Endometrium (tissue), 2 donors: ENCODE results near the gene CETP.
"Not testable (repeated sequence)": the region's sequence is repeated elsewhere in the genome, so short reads cannot be mapped to it uniquely, and the experiment has no call there.

Experiments
- FAIRE-seq: peaks from 2 replicates; lab custom pipeline; 2012; peaks lifted over from hg19 to GRCh38; lab: Jason Lieb, UNC
- donor health status: control.
- donor health status: control.

The CETP gene

DNA sequence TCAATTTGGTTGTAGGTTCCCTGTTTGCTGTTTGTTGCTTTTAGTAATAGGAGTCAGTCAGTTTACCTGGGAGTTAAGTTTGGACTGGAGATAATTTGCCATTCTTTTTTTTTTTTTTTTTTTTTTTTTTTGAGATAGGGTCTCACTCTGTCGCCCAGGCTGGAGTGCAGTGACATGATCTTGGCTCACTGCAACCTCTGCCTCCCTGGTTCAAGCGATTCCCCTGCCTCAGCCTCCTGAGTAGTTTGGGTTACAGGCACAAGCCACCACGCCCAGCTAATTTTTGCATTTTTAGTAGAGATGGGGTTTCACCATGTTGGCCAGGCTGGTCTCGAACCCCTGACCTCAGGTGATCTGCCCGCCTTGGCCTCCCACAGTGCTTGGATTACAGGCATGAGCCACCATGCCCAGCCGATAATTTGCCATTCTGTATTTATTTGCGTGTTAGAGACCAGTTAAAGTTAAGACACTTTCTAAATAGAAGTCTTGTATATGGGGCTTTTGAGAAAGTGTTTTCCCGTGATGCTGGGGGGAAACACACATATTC, 27.1 kb upstream of the CETP start:
- FAIRE-seq: not testable (repeated sequence)

DNA sequence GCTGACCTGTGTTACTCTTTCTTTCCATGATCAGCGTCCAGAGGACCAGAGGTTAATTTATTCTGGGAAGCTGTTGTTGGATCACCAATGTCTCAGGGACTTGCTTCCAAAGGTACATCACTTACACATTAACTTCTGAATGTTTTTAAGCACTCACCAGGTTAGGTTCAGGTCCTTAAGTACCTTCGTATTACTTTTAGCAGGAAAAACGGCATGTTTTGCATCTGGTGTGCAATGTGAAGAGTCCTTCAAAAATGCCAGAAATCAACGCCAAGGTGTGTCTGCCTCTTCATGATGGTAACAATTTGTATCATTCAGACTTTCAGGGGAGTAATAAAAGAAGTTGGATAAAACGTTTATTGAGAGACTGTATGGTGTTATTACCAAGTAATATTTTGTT, 26.5 kb upstream of the CETP start:
- FAIRE-seq: no peak

DNA sequence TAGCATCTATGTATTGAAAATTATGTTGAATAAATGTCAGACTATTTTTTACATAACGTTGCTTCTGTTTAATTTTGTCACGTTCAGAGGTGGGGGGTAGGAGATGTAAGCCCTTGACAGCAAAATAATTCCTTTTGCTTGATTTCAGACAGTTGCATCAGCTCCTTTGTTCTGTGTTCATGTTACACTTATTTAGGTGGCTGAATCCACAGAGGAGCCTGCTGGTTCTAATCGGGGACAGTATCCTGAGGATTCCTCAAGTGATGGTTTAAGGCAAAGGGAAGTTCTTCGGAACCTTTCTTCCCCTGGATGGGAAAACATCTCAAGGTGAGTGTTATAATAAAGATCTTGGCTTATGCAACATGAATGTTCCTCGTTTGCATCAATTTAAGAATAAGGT, 25.3 kb upstream of the CETP start:
- FAIRE-seq: no peak

DNA sequence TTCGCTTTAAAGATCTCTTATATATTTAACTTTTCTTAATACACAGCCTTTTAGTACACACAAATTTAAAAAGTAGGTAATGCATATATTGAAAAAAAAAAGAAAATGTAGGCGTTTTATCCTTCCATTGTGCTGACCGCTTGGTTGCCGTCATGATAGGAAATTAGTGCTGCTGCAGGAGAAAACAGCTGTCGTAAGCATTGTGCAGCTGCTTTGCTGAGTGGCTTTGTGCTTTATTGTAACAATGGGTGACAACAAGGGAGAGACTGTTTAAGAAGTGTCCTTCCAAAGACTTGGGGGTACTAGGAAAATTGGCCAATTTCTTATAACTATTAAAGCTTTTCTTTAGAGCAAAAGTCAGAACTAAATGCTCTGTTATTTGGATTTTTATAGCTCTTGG, 24.8 kb upstream of the CETP start:
- no peak for FAIRE-seq

DNA sequence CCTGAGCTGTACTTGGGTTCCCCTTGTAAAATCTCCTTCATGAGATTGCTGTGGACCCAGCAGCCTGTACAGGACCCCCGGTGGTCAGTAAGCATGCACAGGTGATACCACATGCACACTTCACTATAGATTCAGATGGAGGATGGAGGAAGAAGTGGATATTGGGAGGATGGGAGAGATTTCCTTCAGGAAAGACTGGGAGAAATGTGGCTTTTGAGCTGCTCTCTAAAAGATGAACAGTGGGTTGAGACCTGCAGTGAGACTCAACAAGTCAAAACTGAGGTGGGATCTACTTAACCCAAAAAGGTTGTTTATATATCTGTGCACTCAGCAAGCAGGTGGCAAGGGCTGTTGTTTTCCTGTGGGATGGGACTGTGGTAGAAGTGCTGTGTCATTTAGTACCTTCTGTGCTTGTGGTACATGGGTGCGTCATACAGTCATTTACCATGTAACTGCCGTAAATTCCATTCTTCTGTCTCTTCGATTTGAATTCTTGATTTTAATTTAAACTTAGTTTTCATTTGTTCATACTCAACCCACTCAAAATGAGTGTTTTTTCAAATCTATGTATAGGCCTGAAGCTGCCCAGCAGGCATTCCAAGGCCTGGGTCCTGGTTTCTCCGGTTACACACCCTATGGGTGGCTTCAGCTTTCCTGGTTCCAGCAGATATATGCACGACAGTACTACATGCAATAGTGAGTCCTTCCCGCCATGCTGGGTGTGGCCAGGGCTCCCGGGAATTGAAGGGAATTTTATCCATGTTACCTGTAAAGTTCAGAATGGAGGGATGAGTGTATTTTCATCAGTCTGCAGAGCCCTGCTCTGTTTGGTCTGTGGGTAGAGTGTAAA, 22.9 kb upstream of the CETP start:
- no peak for FAIRE-seq

DNA sequence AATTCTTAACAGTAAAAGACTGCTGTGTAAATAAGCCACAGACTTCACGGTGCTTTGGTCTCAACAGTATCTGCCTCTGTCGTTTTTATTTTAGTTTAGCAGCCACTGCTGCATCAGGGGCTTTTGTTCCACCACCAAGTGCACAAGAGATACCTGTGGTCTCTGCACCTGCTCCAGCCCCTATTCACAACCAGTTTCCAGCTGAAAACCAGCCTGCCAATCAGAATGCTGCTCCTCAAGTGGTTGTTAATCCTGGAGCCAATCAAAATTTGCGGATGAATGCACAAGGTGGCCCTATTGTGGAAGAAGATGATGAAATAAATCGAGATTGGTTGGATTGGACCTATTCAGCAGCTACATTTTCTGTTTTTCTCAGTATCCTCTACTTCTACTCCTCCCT, 21.9 kb upstream of the CETP start:
- FAIRE-seq: no peak

DNA sequence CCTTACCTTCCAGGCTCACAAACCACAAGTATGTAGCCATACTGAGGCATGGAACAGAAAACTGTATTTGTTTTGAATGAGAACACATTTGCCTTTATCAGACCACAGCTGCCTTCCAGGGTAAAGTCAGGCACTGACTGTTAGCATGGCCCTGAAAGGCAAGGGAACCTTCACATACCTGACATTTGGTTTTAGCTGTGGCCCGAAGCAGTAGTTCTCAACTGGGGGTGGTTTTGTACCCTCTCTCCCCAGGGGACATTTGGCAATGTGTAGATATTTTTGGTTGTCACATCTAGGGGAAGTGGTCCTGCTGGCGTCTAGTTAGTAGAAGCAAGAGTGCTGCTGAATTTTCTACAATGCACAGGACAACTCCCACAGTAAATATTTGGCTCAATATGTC, 20.7 kb upstream of the CETP start:
- FAIRE-seq: no peak

DNA sequence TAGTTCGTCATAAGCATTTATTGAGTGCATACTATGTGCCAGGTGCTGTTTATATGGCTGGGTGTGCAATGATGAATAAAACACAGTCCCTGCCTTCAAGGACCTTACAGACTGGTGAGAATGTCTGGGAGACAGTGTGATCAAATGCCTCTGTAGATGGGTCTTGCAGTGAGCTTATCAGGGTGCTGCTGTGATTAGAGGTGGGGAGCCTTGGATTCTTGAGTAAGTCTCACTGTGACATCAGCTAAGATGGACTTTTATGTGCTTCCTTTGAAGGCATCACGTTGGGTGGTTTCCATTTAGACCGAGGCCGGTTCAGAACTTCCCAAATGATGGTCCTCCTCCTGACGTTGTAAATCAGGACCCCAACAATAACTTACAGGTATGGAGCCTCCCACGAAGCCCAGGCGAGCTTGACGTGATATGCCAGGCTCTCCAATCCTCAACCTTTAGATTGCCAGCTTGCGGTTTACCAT, 19.9 kb upstream of the CETP start:
- FAIRE-seq: no peak

DNA sequence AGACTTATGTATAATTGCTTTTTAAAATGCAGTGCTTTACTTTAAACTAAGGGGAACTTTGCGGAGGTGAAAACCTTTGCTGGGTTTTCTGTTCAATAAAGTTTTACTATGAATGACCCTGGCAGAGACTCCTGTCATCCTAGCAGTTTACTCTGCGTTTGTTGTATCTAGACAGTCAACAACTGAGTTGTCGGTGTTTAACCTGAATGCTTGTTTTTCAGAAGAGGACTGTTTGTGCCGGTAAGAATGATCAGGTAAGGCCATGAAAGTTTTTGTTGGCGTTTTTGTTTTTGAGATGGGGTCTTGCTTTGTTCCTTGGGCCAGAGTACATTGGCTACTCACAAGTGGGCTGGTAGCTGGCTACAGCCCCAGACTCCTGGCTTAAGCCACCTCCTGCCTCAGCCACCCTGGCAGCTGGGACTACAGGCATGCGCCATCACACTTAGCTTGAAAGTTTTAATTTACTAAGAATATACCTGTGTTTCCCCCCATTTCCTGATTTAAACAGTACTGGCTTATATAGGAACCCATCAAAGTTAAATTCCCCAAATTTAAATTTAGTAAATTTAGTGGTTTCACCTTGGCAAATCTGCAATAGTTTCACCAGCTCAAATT, 17.9 kb upstream of the CETP start:
- FAIRE-seq: no peak

DNA sequence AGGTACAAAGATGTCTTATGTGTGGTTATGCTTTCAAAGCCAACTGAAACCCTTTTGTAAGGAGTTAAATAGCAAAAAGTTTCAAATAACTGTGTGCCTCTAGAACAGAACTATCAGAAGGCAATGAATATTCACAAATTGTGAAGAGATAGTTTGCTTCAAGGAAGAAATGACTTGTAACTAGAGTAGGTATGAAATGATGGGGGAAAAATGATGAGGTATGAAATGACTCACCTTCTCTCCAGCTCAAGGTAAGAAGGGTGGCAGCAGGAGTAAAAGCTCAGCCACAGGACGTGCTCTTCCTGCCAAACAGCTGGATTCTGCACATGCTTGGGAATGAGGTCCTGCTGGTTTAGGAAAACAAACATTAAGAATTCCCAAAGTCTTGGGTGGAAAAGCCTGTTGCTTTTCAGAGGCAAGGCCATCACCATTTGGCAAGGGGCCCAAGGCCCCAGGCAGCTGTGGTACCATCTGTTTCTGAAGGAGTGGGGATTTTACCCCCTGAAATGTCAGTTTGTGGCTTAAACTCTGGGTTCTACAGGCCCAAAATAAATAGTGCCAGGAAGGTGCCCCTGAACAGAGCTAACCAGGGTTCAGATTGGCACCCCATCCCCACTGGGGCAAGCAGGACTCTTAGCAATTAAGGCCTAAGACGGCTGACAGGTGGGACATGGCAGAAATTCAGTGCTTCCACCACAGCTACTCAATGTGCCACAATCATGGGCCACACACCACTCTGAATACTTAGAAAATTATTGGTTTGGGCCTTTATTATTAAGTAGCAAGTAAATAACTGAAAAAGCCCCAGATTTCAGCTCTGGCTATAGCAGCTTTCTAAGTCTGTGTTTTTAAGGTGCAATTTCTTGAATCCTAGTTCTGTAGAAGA, 16.6 kb upstream of the CETP start:
- no peak for FAIRE-seq

DNA sequence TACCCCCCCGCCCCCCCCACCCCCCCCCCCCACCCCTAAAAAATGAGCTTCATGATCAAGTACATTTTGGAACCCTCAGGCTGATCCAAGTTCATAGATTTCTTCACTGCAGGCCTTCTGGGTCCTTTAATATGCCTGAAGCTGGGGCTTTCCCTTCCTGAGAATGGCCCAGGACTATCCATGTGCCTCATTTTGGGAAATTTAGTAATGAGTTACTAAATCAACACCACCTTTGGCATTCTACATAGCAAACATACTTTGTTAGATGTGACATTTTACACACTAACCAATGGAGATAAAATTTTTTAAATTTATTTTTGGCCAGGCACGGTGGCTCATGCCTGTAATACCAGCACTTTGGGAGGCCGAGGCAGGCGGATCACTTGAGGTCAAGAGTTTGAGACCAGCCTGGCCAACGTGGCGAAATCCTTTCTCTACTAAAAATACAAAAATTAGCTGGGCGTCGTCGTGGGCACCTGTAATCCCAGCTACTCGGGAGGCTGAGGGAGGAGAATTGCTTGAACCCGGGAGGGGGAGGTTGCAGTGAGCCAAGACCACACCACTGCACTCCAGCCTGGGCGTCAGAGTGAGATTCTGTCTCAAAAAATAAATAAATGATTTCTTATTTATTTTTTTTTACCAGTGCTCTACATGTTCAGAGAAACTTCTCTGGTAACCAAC, 15.8 kb upstream of the CETP start:
- FAIRE-seq: no peak

DNA sequence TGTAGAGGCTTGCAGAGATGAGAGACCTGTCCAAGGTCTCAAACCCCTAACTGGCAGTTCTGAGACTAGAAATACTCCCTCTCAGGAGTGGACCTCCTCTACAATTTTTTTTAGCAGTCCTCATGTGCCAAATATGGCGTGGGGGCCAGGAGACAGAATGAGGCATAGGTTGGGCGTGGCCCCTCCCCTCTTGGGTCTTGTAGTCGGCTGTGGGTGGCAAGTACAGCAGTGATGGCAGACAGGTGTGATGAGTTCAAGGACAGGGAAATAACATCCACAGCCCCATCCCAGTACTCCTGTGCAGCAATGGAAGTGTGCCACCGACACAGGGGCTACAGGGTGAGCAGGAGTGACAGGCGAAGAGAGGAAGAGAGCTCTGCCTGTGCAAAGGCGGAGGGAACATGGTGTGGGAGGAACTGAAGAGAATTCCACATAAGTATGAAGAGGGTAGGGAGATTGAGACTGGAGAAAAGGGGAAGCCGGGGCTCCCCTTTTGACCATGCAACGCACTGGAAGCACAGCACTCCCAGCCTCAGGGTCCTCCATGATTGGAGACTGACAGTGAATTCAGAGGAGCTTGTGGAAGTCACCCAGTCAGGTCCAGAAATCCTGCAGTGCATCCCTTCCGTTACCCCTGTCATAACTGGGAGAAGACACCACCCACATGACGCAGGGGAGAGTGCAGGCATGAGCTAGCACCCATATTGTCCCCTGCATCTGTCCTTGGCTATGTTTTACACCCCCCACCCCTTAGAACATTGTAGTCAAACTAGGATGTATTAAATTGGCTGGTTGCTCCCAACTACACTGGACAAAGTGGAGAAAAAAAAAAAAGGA, 14.8 kb upstream of the CETP start:
- no peak for FAIRE-seq

DNA sequence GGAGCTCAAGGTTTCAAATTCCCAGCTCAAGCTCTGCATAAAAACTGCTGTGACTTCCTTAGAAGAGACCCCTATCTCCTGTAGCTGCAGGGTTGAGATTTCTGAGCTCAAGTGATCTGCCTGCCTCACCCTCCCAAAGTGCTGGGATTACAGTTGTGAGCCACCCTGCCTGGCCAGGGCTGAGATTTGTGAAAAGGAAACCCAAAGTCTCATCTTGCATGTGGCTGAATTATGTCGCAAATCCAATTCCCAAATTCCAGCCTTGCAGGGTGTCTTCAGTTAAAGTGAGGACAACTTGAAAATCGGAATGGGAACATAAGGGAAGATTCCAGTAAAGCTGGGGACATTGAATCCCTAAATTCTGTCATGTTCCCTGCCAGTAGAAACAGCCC, 14.2 kb upstream of the CETP start:
- FAIRE-seq: no peak

DNA sequence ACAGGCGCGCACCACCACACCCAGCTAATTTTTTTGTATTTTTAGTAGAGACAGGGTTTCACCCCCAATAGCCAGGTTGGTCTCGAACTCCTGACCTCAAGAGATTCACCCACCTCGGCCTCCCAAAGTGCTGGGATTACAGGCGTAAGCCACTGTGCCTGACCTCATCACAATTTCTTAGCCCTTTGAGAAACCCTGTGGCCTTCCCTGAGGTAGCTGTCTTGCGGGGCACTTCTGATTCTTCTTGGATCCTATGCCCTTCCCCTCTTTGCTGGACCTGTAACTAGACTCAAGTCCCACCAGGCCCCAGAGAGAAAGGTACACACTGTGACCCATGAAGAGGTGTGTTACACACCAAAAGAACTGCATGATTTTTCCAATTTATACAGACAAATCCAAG, 13.5 kb upstream of the CETP start:
- FAIRE-seq: no peak

DNA sequence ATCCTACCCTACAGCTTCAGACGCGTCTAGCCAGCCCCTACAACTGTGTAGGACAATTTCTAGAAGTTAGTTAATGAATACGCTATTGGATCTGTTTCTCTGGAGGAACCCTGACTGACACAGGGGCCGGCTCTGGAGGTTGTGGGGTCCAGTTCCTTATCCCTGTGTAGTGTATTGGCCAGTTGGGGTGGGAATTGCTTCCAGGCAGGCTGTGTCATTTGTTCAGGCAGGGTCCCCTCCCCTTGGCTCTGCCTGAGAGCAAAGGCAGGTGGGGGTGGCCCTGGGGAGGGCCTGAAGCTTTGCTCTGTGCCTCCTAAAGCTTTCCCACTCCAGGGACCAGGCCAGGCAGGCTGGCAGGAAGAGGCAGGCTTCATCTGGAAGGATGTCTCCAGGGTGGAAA, 11.7 kb upstream of the CETP start:
- no peak for FAIRE-seq

DNA sequence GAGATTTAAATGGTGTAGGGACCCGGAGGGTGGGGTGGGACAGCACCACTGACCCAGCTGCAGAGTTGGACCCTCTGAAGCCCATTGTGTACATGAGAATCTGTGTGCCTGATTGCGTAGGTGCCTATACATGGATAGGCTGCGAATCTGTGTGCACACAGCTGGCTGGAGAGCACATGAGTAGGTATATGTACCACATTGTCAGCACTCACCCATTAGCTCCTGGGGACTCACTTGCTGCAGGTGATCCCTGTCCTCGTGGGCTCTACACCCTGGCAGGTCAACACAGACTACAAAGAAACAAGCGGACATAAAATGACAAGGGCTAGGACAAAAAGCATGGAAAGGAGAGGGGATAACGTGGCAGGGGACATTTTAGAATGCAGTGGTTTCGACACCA, 11.3 kb upstream of the CETP start:
- FAIRE-seq: no peak

DNA sequence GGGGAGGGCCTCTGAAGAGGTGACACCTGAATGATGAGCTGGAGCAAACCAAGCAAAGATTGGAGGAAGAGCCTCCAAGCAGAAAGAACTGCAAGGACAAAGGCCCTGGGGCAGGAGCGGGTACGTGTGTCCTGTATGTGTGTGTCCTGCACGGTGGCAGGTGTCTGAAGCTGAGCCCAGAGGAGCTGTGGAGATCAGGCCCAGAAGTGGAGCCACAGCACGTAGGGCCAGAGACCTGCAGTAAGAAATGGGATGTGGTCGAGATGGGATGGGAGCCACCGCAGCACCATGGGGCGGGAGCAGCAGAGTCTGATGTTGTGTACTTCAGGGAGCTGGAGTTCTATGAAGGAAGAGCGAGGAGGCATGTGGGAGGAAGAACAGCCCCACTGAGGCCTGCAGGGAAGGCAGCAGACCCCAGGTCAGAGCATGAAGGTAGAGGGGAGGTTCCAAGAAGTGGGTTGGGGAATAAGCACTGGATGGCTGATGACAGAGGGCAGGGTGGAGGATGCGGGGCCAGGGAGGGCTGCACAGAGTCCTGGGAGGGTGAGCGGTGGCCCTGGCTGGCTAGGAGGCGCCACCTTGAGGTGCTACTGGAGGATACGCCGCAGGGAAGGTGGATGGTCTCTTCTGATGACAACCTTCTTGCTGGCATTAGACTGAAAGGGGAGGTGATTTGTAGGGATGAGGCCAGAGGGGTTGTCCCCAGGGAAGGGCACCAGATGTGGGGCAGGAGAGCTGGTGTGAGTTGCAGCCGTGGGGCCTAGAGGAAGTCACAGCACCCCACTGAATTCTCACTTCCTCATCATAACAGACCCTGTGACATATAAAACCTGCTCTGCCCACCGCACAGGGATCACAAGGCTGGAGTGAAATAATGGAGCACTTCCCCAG, 10.6 kb upstream of the CETP start:
- no peak for FAIRE-seq

DNA sequence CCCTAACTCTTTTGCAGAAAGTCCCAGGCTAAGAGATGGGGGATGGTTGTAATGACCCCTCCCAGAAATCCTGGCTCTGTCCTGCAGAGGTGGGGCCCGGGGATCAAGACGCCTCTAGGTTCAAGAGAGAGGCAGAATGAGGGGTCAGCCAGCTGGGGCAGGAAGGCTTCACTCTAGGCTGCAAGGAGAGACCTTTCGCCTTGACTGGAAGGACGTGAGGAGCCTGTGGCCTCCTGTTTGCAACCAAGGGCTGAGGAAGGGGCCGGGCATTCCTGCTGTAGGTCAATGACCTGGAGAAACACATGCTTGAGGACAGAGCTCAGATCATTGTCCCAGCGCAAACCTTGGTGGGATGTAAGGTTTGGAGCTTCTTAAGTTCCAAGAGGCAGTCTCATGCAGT, 8.7 kb upstream of the CETP start:
- no peak for FAIRE-seq

DNA sequence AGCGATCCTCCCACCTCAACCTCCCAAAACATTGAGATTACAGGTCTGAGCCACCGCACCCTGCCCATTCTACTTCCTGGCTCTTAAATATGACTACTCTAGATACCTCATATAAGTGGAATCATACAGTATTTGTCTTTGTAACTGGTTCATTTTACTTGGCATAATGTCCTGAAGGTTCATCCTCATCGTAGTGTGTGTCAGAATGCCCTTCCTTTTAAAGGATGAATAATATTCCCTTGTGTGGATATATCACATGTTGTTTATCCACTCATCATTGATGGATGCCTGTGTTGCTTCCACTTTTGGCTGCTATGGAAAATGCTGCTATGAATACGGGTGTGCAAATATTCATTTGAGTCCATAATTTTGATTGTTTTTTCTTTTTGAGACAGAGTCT, 5.7 kb upstream of the CETP start:
- no peak for FAIRE-seq

DNA sequence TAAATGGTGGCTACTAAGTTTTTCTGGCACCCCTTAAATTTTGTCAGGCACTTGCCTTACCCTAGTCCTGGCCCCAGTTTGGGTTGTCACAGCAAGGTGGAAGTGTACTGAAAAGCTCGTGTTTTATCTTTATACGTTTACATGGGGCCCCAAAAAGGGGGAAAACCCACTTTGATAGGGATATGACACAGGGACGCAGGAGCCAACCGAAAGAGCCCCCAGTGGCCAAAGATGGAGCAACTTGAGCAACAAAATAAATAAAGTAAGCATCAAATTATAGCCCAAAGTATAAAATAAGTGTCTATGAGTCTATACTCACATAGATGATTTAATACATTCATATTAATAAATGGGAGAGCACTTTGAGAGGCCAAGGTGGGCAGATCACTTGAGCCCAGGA, 5.0 kb upstream of the CETP start:
- FAIRE-seq: no peak
